Mucosa of stomach (tissue), 1 donor: ENCODE results near the gene SUPT4H1.

Source experiments
- H3K27me3 ChIP-seq: one replicate; pipeline ENCODE4 v1.7.0; 2013; ENCODE audit warnings: mild to moderate bottlenecking, low read length; ENCODE audit not compliant: control insufficient read depth, insufficient read depth
- H3K36me3 ChIP-seq: one replicate; pipeline ENCODE4 v1.7.0; 2013; ENCODE audit warnings: low read length; ENCODE audit not compliant: control insufficient read depth, insufficient read depth
- H3K4me1 ChIP-seq: one replicate; pipeline ENCODE4 v1.7.0; 2013; ENCODE audit warnings: mild to moderate bottlenecking, low read length; ENCODE audit not compliant: control insufficient read depth, insufficient read depth
- H3K4me3 ChIP-seq: one replicate; pipeline ENCODE4 v1.7.0; 2013; ENCODE audit warnings: low read length
- H3K9ac ChIP-seq: one replicate; pipeline ENCODE4 v1.7.0; 2013; ENCODE audit warnings: mild to moderate bottlenecking, low read length, moderate library complexity
- H3K9me3 ChIP-seq: one replicate; pipeline ENCODE4 v1.7.0; 2013; ENCODE audit warnings: mild to moderate bottlenecking, low read length, moderate library complexity; ENCODE audit not compliant: control insufficient read depth
- donor health status: Pancreatic carcinoma.

SUPT4H1 gene

DNA sequence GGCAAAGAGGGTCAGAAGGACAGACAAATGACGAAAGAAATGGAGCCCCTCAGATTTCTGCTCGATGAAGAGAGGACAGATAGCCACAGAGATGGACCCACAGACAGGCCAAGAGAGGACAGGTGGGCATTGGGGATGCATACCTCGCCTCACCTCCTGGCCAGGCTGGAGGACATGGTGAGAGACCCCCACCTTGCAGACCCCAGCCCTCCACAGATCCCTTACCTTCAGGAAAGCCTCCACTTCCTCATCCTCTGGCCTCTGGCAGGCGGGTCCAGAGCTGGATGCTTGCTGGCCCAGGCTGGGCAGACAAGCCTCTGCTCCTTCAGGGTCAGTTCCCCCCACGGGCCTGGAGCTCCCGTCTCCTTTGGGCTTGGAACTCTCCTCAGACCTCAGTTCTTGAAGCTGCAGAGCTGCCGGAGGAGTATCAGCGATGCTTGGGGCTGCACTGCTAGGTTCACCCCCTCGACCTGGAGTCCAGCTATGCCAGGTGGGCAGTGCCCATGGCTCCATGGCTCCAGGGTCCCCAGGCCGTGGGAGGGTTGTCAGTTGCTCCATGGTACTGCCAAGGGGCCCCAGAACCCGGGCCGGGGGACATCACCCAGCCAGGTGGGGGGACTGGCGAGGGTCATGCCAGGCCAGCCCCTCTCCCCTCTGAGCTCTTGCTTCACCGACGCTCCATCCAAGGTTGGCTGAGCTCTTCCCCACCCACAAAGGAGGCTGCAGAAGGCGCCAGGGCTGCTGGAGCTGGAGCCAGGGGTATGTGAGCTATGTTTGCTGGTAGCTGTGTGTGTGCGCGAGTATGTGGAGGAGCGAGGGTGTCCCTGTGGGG, 24.4 kb downstream of the SUPT4H1 start:
- no peaks in the 10 kb centered on the region for H3K36me3 ChIP-seq
- no peak overlapping the region for H3K4me3 ChIP-seq
- no peaks in the 10 kb centered on the region for H3K9me3 ChIP-seq
- H3K27me3 ChIP-seq = peaks cover 3% of the 10 kb centered on the region
- H3K4me1 ChIP-seq = peaks cover 16% of the 10 kb centered on the region
- H3K9ac ChIP-seq = no peak overlapping the region

DNA sequence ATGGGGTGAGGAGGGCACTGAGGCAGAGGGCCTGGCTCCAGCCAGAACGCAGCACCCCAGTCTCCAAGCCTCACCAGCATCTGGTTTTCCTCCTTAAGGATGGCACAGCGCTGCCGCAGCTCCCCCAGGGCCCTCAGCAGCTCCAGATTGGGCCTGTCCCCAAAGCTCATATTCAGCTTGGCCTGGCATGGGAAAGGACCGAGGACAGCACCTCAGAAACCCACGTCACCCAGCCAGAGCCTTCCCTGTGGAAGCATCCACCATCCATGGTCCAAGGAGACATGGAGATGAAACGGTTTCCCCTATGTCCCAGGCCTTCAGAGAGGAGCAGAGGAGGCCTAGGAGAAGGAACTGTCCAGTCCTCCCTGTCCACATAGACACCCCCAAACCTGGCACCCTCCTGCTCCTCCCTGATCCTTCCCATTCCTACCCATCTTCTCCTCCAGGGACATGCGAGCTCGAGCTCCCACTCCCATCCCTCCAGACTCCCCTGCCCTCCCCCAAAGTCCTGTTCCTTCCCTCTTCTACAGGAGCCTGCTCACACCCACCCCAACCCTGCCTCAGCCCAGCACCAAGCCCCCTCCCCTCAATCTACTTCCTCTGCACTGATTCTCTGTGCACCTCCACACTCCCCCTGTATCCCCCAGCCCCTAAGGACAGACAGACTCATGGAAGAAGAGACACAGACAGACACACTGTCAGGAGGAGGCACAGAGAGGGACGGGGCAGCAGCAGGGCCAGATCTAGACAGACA, 25.2 kb downstream of the SUPT4H1 start:
- Histone ChIP-seq H3K27me3 (peaks cover 3% of the 10 kb centered on the region), H3K9me3 (no peaks in the 10 kb centered on the region), H3K9ac (no peak overlapping the region), H3K4me1 (peaks cover 16% of the 10 kb centered on the region), H3K4me3 (no peak overlapping the region), H3K36me3 (no peaks in the 10 kb centered on the region)

DNA sequence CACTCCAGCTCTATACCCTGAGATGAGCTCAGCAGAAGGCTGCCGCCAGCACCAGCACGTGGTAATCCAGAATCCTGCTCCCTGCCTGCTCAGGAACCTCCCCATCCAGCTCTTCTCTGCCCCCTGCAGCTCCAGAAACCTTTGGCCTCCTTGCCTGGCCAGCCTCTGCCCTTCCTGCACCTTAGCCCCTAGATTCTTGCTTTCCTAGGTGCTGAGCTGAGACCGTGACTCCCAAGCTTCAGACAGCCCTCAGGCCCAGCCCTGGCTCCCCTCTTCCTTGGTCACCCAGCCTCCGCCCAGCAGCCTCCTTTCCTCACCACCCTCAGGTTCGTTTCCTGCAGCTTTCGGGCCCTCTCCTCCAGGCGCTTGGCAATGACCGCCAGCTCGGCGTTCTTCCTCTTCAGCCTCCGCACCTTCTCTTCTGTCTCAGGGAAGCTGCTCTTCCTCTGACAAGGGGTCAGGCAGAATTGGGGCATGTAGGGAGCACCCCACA, 26.0 kb downstream of the SUPT4H1 start:
- no peaks in the 10 kb centered on the region for H3K36me3 ChIP-seq
- H3K27me3 ChIP-seq = peaks cover 3% of the 10 kb centered on the region
- H3K9ac ChIP-seq = no peak overlapping the region
- no peak overlapping the region for H3K4me3 ChIP-seq
- peaks cover 16% of the 10 kb centered on the region for H3K4me1 ChIP-seq
- H3K9me3 ChIP-seq = no peaks in the 10 kb centered on the region

GRCh38 chr17:58325289-58325726, 26.7 kb downstream of the SUPT4H1 start:
- peaks cover 3% of the 10 kb centered on the region for H3K27me3 ChIP-seq
- no peak overlapping the region for H3K9ac ChIP-seq
- peaks cover 16% of the 10 kb centered on the region for H3K4me1 ChIP-seq
- H3K36me3 ChIP-seq = no peaks in the 10 kb centered on the region
- no peak overlapping the region for H3K4me3 ChIP-seq
- H3K9me3 ChIP-seq = no peaks in the 10 kb centered on the region

DNA sequence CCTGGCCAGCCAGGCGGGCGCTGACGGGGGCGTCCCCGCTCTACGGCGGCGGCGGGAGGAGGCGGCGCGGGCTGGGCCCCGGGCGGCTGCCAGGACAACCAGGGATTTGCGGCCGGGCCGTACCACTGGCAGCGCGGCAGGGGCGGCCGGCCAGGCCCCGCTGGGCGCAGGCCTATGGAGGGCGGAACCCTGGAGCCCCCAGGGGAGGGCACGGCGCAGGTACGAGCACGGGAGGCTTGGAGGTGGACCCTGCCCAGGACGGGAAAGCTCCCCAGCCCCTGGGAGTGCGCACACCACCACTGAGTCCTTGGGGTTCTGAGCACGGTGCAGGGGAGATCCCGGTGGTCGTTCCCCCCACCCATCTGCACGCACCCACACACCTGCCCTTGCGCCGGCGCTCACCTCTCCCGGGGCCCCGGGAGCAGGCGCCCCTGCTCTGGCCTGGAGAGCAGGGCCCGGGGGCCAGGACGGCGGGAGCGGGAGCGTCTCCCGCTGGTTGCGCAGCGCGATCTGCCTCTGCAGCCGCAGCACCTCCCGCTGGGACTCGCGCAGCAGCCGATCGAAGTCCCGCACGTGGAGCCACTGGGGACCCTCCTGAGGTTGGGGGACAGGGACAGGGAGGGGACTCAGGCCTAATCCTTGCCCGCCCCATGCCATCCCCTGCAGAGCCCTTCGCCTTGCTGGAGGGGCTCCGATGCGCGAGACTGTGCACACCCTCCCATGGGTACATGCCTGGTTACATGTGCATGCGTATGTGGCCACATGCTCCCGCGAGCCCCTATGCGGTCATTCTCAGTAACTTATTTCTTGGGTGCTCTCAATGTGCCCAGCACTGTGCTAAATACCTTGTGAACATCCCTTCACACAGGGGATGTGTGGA, 27.4 kb downstream of the SUPT4H1 start:
- H3K4me3 ChIP-seq = peak overlapping the region; percentile 11
- H3K9ac ChIP-seq = peak overlapping the region; percentile 73
- peaks cover 3% of the 10 kb centered on the region for H3K27me3 ChIP-seq
- no peaks in the 10 kb centered on the region for H3K9me3 ChIP-seq
- H3K36me3 ChIP-seq = no peaks in the 10 kb centered on the region
- H3K4me1 ChIP-seq = peaks cover 16% of the 10 kb centered on the region

GRCh38 chr17:58324056-58324408, 28.0 kb downstream of the SUPT4H1 start:
- H3K4me1 ChIP-seq = peaks cover 16% of the 10 kb centered on the region
- H3K9me3 ChIP-seq = no peaks in the 10 kb centered on the region
- peak overlapping the region; percentile 11 for H3K4me3 ChIP-seq

DNA sequence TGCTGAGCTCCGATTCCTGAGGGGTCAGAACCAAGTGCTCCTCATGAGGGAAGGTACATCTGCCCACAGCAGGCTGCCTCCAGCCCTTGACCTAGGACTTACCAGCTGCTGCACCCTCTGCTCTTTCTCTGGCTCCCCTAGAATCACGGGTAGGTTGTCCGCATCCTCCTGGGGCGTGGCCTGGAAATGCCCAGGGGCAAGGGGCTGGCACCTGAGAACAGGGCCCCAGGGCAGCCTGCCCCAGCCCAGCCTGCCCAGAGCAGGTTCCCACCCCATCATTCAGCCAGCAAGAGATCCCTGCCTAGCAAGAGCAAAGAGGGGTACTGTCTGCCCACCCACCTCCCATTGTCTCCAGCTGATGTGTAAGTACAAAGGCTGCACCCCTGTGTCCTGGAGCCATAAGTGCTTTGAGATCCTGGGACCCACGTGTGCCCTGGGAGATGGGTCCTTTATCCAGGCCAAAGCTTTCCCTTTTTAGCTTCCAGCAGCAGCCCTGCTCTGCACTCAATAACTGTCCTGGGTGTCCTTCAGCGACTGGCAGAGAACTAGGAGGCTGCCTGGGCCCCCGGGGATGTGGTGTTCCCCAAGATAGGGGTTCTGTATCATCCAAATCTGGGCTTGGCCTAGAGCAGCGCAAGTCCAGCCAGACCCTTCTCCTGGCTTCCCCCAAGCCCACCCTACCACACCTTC, 28.5 kb downstream of the SUPT4H1 start:
- Histone ChIP-seq H3K36me3 (no peaks in the 10 kb centered on the region), H3K27me3 (peaks cover 3% of the 10 kb centered on the region), H3K4me1 (peaks cover 16% of the 10 kb centered on the region), H3K9me3 (no peaks in the 10 kb centered on the region), H3K9ac (peak overlapping the region; percentile 73), H3K4me3 (peak overlapping the region; percentile 11)

More at GRCh38 chr17:58324056-58324408, 28.0 kb downstream of the SUPT4H1 start:
- H3K27me3 ChIP-seq = peaks cover 3% of the 10 kb centered on the region
- no peaks in the 10 kb centered on the region for H3K36me3 ChIP-seq
- H3K9ac ChIP-seq = peak overlapping the region; percentile 73

- no peak overlapping the region for H3K9ac ChIP-seq
- no peaks in the 10 kb centered on the region for H3K36me3 ChIP-seq
- peaks cover 16% of the 10 kb centered on the region for H3K4me1 ChIP-seq
- no peak overlapping the region for H3K4me3 ChIP-seq
- peaks cover 2% of the 10 kb centered on the region for H3K27me3 ChIP-seq
- H3K9me3 ChIP-seq = no peaks in the 10 kb centered on the region
Observed at GRCh38 chr17:58322581-58323185, 29.3 kb downstream of the SUPT4H1 start.

DNA sequence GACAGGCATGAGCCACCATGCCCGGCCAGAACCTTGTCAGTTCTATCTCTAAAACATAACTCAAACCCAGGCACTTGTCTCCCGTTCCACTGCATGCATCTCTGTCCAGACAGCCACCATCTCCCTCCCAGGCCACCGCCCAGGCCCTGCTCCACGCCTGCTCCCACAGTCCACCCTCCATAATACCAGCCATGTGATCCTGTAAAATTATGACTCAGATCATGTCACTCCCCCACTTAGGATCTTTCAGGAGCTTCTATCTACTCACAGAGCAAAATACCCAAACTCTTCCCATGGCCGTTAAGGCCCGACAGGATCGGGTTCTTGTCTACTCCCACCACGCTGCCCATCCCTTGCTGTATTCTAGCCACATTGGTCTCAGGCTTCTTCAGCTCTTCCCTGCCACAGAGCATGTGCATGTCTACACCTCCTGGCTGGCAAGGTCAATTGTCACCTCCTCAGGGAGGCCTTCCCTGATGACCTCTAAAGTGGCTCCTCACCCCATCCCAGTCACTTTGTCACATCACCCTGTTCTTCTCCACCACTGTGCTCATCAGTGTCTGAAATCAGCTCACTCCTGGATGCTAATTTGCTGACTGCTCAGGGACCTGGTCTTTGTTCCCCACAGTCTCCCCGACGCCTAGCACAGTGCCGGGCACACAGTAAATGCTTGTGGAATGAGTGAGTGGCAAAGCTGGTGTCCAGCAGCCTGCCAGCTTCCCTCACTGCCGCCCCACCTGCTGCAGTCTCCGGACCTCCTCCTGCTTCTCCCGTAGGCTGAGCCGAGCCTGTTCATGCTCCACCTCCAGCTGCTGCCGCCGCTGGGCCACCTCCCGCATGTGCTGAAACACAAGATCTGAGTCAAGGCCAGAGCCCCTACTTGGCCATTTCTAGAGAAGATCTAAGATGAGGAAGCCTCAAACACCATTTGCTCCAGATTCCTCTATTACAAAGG, 30.2 kb downstream of the SUPT4H1 start:
- Histone ChIP-seq H3K27me3 (no peaks in the 10 kb centered on the region), H3K4me1 (peaks cover 16% of the 10 kb centered on the region), H3K9ac (no peak overlapping the region), H3K9me3 (no peaks in the 10 kb centered on the region), H3K36me3 (no peaks in the 10 kb centered on the region), H3K4me3 (no peak overlapping the region)

DNA sequence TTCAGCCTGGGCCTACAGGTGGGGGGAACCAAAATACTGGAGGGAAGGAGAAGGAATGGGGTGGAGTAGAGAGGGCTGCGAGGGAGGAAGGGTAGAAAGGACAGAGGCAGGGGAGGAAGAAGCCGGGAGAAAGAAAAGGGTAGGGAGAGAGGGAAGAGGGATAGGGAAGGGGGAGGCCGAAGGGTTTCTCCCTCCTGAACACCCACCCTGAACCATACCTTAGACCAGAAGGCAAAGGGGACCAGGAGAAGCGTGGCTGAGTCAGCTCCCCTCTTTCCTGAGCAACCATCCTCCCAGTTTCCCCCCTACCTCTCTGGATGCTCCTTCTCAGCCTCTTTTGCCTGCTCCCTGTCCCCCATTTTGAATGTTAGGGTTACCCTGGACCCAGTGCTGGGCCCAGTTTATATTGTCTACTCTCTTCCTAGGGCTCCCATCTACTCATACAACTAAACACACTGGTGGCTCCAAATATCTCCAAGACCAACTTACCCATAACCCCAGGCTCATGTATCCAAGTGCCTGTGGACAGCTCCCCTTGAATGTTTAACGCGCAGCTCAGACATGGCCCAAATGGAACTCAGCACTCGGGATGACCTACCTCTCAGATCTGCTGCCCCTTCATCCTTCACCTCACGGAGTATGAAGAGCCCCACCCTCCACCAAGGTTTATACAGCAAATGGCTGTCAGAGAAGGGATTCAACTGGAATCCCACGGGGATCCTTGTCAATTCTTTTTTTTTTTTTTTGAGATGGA, 31.3 kb downstream of the SUPT4H1 start:
- peaks cover 16% of the 10 kb centered on the region for H3K4me1 ChIP-seq
- H3K36me3 ChIP-seq = no peaks in the 10 kb centered on the region
- no peaks in the 10 kb centered on the region for H3K27me3 ChIP-seq
- no peak overlapping the region for H3K9ac ChIP-seq
- H3K4me3 ChIP-seq = no peak overlapping the region
- no peaks in the 10 kb centered on the region for H3K9me3 ChIP-seq
